GM21515 (cell line): Measurements from ENCODE around the gene TRMT6.

Experiments used
- ATAC-seq: cut with Tn5 transposase; IDR thresholded peaks from one replicate; pipeline ENCODE4 v1.9.1; 2021; ENCODE audit not compliant: unreplicated experiment

TRMT6 gene

GRCh38 chr20:5900908-5901307 is 49.4 kb downstream of the TRMT6 start:
- ATAC-seq = no peak

DNA sequence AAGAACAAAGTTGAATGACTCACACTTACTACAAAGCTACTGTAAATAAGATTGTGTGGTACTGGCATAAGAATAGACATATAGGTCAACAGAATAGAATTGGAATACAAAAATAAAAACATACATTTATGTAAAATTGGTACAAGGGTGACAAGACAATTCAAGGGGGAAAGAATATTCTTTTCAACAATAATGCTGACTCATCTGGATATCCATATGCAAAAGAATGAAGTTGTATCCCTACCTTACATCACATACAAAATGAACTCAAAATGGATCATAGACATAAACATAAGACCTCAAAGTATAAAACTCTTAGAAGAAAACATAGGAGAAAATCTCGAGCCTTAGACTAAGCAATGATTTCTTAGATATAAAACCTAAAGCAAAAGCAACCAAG is 50.9 kb downstream of the TRMT6 start:
- no peak for ATAC-seq

- ATAC-seq = no peak
These were observed 54.7 kb downstream of the TRMT6 start for GRCh38 chr20:5895626-5896025.

- no peak for ATAC-seq
These were observed 56.7 kb downstream of the TRMT6 start for GRCh38 chr20:5893621-5894020.

GRCh38 chr20:5893052-5893451 is 57.3 kb downstream of the TRMT6 start:
- no peak for ATAC-seq

DNA sequence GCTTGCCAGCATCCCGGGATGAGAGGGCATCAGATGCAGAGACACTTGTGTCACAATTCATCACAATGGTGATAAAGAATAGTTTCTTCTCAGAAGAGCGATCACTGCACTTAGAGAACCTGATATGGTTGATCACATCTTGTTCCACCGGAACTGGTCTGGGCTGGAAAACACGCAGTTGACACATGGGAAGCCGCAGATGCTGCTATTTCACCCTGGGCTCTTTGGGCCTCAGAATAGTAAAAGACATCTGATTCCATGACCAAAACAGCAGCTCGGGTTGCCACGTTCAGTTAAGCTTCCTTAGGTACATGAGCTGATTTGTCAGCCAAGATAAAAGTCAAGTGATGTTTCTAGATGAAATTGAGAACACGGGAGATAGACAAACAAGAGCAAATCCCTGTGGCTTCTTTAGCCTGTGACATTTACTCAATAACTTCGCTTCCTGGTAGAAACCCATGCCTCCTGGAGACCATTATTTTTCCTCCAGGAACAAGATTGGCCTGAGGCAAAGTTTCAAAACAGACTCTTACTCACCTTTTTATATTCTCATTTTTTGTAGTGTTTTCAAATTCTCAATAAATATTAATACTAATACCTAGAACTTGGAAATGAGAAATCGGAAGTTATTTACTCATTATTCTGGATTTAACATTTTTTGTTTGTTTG is 59.4 kb downstream of the TRMT6 start:
- ATAC-seq = no peak

DNA sequence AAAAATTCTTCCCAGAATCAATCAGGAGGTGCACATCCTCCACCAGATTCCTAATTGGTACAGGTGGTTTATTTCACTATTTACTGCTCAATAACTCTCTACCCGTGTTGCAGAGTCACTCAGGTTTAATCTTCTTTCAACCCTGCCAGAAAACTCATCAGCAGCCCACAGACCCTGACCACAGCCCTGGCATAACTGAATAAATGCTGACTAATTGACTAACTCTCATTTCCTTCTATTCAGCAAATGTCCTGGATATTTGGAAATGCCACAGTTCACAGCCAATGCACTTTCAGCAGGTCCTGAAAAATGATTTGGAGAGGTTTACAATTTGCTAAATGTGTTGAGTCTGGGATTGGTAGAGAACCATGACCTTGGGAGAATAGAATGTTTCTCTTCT is 62.3 kb downstream of the TRMT6 start:
- ATAC-seq = no peak

GRCh38 chr20:5887386-5887785 is 62.9 kb downstream of the TRMT6 start:
- ATAC-seq = no peak
